ENCODE measurements around the gene SPDYE18. TPM values are rescaled to one million over a fixed set of nuclear protein-coding genes. Genes with fewer than 3 reads are reported as not detected.
"Not testable (repeated sequence)": the region's sequence is repeated elsewhere in the genome, so short reads cannot be mapped to it uniquely, and the experiment has no call there.

The SPDYE18 gene, protein sequence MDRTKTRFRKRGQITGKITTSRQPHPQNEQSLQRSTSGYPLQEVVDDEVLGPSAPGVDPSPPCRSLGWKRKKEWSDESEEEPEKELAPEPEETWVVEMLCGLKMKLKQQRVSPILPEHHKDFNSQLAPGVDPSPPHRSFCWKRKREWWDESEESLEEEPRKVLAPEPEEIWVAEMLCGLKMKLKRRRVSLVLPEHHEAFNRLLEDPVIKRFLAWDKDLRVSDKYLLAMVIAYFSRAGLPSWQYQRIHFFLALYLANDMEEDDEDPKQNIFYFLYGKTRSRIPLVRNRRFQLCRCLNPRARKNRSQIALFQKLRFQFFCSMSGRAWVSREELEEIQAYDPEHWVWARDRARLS
- 1 to 10 TPM in 1 of 2 donors, under 1 TPM in 1; 0.50 to 1.4 TPM for total RNA-seq
- 1 to 10 TPM; 1.5 to 1.6 TPM for polyA plus RNA-seq (ENCODE audit: insufficient read length in 2 of 2)
- long read RNA-seq, donor 1 = 0 reads
- long read RNA-seq, donor 2 = 0 reads
- long read RNA-seq, donor 3 = 0 reads
- long read RNA-seq, donor 4 = 0 reads

DNA sequence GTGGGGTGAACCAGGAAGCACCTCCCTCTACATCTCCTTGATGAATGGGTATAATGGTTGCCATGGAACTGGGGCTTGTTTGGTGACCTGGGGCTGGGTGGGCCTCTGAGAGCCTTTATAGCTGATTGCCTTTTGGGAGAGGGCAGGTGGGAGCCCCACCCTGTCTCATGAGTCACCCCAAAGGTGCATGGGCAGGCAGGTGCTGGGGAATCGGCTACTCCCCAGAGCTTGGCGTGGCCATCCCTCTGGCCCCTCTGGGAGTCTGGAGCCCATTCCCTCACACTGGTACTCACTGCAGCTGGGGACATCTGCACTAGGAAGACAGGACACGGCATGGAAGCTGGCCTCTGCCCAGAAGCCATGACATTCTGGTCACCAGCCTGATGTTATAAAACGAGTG is at the start of gene SPDYE18:
Gene SPDYE18 (minus strand): TSS at position 2 of the 400 bp plus-strand sequence. CDS start 2,046 bp downstream, outside the sequence.
- H3K4me1 ChIP-seq (ENCODE audit: control insufficient read depth, insufficient read depth, low read length); H3K27ac ChIP-seq (ENCODE audit: low read depth, low read length); H3K27me3 ChIP-seq (ENCODE audit: control insufficient read depth, insufficient read depth, low read length); H3K4me3 ChIP-seq (ENCODE audit: low read depth, low read length); DNase-seq (ENCODE audit: low read depth in 4 of 6, low spot score in 6 of 6); H3K36me3 ChIP-seq (ENCODE audit: control insufficient read depth, insufficient read depth, low read length); H3K9me3 ChIP-seq (ENCODE audit: control insufficient read depth, insufficient read depth, low read length): not testable (repeated sequence)
- 95% methylated on average over 3 of the region's 4 CpGs for whole genome bisulfite sequencing (ENCODE audit: insufficient coverage)

DNA sequence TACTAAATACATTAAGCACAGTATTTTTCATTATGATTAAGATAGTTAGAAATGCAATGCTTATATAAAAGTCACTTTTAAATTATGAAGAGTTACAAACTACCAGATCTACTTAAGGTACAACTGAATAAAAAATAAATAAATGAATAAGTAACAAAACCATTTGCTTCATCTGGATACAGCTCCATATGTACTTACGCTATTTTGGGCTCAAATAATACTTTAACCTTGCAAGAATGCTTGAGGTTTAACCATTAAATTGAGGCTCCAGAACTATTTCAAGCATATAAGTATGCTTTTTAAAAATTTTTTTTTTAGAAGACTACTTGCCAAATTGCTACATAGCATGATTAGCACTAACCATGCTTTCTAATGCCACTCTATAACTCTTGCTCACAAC is 46.0 kb upstream of the SPDYE18 start:
- not testable (repeated sequence) for H3K4me3 ChIP-seq (ENCODE audit: low read depth, low read length); H3K27me3 ChIP-seq (ENCODE audit: control insufficient read depth, insufficient read depth, low read length); H3K27ac ChIP-seq (ENCODE audit: low read depth, low read length); H3K9me3 ChIP-seq (ENCODE audit: control insufficient read depth, insufficient read depth, low read length); H3K4me1 ChIP-seq (ENCODE audit: control insufficient read depth, insufficient read depth, low read length); H3K36me3 ChIP-seq (ENCODE audit: control insufficient read depth, insufficient read depth, low read length); DNase-seq (ENCODE audit: low read depth in 4 of 6, low spot score in 6 of 6)
- WGBS (ENCODE audit: insufficient coverage) = no CpG with 5 or more reads among the region's 1 CpG

DNA sequence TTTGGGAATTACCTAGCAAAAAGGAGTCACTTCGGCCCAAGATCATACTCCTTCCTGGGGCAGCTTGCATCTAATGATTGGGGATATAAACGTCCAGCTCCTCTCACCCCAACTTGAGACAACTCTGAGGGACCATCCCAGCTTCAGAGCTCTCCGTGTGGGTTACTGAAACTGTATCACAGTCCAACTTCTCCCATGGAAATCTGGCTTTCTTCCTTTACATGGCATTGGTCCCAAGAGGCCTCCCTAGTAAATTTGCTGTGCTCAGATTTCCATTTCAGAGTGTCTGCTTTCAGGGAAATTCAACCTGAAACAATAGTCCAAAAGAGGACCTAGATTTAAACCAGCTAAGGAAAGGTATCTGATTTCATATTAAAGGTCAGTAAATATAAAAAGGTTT is 45.3 kb upstream of the SPDYE18 start:
- H3K4me1 ChIP-seq (ENCODE audit: control insufficient read depth, insufficient read depth, low read length); H3K36me3 ChIP-seq (ENCODE audit: control insufficient read depth, insufficient read depth, low read length); H3K9me3 ChIP-seq (ENCODE audit: control insufficient read depth, insufficient read depth, low read length); H3K27ac ChIP-seq (ENCODE audit: low read depth, low read length); H3K27me3 ChIP-seq (ENCODE audit: control insufficient read depth, insufficient read depth, low read length); H3K4me3 ChIP-seq (ENCODE audit: low read depth, low read length); DNase-seq (ENCODE audit: low read depth in 4 of 6, low spot score in 6 of 6): not testable (repeated sequence)
- WGBS (ENCODE audit: insufficient coverage) = no CpG with 5 or more reads among the region's 3 CpGs

DNA sequence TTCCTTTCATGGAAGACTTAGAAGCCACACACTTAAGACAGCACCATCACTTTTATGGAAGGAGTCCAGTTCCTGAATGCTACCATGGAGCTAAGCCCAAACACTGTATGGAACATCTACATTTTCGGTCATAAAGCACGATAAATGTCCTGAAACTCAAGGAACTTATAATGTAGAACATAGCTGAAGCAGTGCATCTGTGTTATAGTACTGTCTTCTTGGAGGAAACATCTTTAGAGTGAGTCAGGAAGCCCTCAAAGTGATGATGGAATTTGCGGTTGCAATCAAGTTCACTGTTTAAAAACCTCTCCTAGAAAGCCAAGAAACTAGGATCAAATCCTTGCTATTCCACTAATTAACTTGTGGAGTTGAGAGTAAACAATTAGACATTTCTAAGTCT is 43.5 kb upstream of the SPDYE18 start:
- H3K27ac ChIP-seq (ENCODE audit: low read depth, low read length); H3K4me3 ChIP-seq (ENCODE audit: low read depth, low read length); H3K9me3 ChIP-seq (ENCODE audit: control insufficient read depth, insufficient read depth, low read length); DNase-seq (ENCODE audit: low read depth in 4 of 6, low spot score in 6 of 6); H3K4me1 ChIP-seq (ENCODE audit: control insufficient read depth, insufficient read depth, low read length); H3K36me3 ChIP-seq (ENCODE audit: control insufficient read depth, insufficient read depth, low read length); H3K27me3 ChIP-seq (ENCODE audit: control insufficient read depth, insufficient read depth, low read length): not testable (repeated sequence)
- WGBS (ENCODE audit: insufficient coverage) = 100% methylated on average over 2 of the region's 3 CpGs

DNA sequence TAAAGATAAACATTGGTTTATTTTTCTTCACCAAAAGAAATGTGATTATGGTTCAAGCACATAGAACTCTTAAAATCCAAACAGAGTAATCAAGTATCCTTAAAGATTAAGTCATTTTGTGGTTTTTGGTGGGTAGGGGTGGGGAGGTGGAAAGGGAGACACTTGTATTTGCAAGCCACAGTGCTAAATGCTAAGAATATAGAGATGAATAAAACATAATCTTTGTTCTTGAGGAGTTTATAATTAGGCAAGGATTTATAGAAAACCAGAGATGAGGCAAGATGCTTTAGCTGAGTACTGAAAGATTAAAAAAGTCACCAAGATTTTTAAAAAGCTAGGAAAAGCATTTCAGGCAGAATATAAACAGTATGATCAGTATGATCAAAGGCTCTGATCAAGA is 40.3 kb upstream of the SPDYE18 start:
- not testable (repeated sequence) for H3K4me1 ChIP-seq (ENCODE audit: control insufficient read depth, insufficient read depth, low read length); DNase-seq (ENCODE audit: low read depth in 4 of 6, low spot score in 6 of 6); H3K27me3 ChIP-seq (ENCODE audit: control insufficient read depth, insufficient read depth, low read length); H3K4me3 ChIP-seq (ENCODE audit: low read depth, low read length); H3K9me3 ChIP-seq (ENCODE audit: control insufficient read depth, insufficient read depth, low read length); H3K27ac ChIP-seq (ENCODE audit: low read depth, low read length); H3K36me3 ChIP-seq (ENCODE audit: control insufficient read depth, insufficient read depth, low read length)

DNA sequence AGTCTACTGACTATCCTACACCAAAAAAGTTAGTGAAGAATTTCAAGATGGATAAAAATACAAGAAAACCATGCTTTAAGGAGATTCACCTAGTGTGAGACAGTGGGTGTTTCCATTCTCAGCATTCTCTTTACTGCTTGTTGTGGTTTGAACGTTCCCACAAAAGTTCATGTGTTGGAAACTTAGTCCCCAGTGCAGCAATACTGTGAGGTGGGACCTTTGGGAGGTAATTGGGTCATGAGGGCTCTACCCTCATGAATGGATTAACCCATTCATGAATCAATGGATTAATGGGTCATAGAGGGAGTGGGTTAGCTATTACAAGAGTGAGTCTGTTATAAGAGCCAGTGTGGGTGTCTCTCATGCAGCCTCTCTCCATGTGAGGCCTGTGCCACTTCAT is 38.8 kb upstream of the SPDYE18 start:
- not testable (repeated sequence) for H3K36me3 ChIP-seq (ENCODE audit: control insufficient read depth, insufficient read depth, low read length); DNase-seq (ENCODE audit: low read depth in 4 of 6, low spot score in 6 of 6); H3K4me1 ChIP-seq (ENCODE audit: control insufficient read depth, insufficient read depth, low read length); H3K9me3 ChIP-seq (ENCODE audit: control insufficient read depth, insufficient read depth, low read length); H3K27ac ChIP-seq (ENCODE audit: low read depth, low read length); H3K27me3 ChIP-seq (ENCODE audit: control insufficient read depth, insufficient read depth, low read length); H3K4me3 ChIP-seq (ENCODE audit: low read depth, low read length)
- no CpG with 5 or more reads among the region's 1 CpG for WGBS (ENCODE audit: insufficient coverage)

DNA sequence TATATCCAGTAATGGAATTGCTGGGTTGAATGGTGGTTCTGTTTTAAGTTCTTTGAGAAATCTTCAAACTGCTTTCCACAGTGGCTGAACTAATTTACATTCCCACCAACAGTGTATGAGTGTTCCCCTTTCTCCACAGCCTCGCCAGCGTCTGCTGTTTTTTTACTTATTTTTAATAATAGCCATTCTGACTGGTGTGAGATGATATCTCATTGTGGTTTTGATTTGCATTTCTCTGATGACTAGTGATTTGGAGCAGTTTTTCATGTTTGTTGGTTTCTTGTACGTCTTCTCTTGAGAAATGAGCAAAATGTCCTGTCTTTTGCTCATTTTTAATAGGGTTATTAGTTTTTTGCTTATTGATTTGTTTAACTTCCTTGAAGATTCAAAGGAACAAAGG is 38.1 kb upstream of the SPDYE18 start:
- not testable (repeated sequence) for H3K9me3 ChIP-seq (ENCODE audit: control insufficient read depth, insufficient read depth, low read length); H3K4me1 ChIP-seq (ENCODE audit: control insufficient read depth, insufficient read depth, low read length); DNase-seq (ENCODE audit: low read depth in 4 of 6, low spot score in 6 of 6); H3K27me3 ChIP-seq (ENCODE audit: control insufficient read depth, insufficient read depth, low read length); H3K27ac ChIP-seq (ENCODE audit: low read depth, low read length); H3K36me3 ChIP-seq (ENCODE audit: control insufficient read depth, insufficient read depth, low read length); H3K4me3 ChIP-seq (ENCODE audit: low read depth, low read length)
- WGBS (ENCODE audit: insufficient coverage) = no CpG with 5 or more reads among the region's 3 CpGs

DNA sequence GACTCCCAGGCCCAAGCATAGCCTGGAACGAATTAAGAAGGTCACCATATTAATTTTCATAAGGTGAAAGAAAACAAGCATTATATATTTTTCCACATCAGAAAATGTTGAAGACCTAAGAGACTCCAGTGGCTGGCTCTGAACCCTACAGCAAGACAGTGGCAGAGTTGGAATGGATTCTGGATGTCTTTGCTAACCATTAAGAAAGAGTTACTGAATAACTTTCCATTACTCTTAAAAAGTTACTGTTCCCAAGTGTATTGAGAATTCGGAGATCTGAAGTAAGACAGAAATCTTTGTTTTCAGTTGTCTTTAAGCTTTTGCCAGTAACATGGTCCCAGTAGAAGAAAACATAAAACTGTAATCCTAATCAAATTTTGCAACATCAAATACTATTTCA is 29.9 kb upstream of the SPDYE18 start:
- not testable (repeated sequence) for H3K27me3 ChIP-seq (ENCODE audit: control insufficient read depth, insufficient read depth, low read length); DNase-seq (ENCODE audit: low read depth in 4 of 6, low spot score in 6 of 6); H3K4me1 ChIP-seq (ENCODE audit: control insufficient read depth, insufficient read depth, low read length); H3K27ac ChIP-seq (ENCODE audit: low read depth, low read length); H3K36me3 ChIP-seq (ENCODE audit: control insufficient read depth, insufficient read depth, low read length); H3K9me3 ChIP-seq (ENCODE audit: control insufficient read depth, insufficient read depth, low read length); H3K4me3 ChIP-seq (ENCODE audit: low read depth, low read length)
- WGBS (ENCODE audit: insufficient coverage) = no CpG with 5 or more reads among the region's 2 CpGs

DNA sequence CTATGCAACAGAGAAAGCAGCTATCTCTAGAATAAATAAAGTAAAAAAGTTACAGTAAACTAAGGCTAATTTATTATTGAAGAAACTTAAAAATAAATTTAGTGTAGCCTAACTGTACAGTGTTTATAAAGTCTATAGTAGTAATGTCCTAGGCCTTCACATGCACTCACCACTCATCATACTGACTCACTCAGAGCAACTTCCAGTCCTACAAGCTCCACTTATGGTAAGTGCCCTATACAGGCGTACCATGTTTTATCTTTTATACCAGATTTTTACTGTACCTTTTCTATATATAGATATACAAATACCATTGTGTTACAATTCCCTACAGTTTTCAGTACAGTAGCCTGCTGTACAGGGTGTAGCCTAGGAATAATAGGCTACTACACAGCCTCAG is 19.8 kb upstream of the SPDYE18 start:
- not testable (repeated sequence) for H3K9me3 ChIP-seq (ENCODE audit: control insufficient read depth, insufficient read depth, low read length); H3K4me1 ChIP-seq (ENCODE audit: control insufficient read depth, insufficient read depth, low read length); H3K27ac ChIP-seq (ENCODE audit: low read depth, low read length); H3K36me3 ChIP-seq (ENCODE audit: control insufficient read depth, insufficient read depth, low read length); H3K27me3 ChIP-seq (ENCODE audit: control insufficient read depth, insufficient read depth, low read length); H3K4me3 ChIP-seq (ENCODE audit: low read depth, low read length); DNase-seq (ENCODE audit: low read depth in 4 of 6, low spot score in 6 of 6)
- no CpG with 5 or more reads among the region's 1 CpG for WGBS (ENCODE audit: insufficient coverage)

DNA sequence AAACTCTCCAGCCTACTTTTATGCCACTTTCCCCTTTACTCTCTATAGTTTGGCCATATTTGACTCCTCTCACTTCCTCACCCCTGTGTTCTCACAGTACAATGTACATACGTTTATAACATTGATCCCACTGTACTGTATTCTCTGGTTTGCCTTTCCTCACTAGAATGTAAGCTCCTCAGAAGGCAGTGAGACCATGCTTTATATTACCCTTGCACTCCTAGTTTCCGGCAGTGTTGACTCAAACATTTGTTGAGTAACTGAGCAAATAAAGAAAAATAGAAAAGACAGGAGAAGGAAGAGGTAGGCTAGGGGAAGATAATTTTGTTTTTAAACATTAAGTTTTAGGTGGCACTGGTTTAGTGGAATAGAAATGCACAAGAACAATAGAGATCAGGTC is 17.9 kb upstream of the SPDYE18 start:
- H3K4me3 ChIP-seq (ENCODE audit: low read depth, low read length); H3K9me3 ChIP-seq (ENCODE audit: control insufficient read depth, insufficient read depth, low read length); H3K36me3 ChIP-seq (ENCODE audit: control insufficient read depth, insufficient read depth, low read length); H3K27me3 ChIP-seq (ENCODE audit: control insufficient read depth, insufficient read depth, low read length); DNase-seq (ENCODE audit: low read depth in 4 of 6, low spot score in 6 of 6); H3K4me1 ChIP-seq (ENCODE audit: control insufficient read depth, insufficient read depth, low read length); H3K27ac ChIP-seq (ENCODE audit: low read depth, low read length): not testable (repeated sequence)
- no CpG with 5 or more reads among the region's 2 CpGs for WGBS (ENCODE audit: insufficient coverage)
